A673 (cell line): Measurements from ENCODE around the gene PRR12. TPM values are rescaled to one million over a fixed set of nuclear protein-coding genes. Genes with fewer than 3 reads are reported as not detected.
A peak's percentile ranks its signal among the peaks of the same experiment; 100 is the strongest.

Source experiments
- BruUV-seq: library from RNA; stranded (reverse); fragments of 400-500 nt; replicated peaks from 2 replicates; lab custom pipeline; 2021; lab: Mats Ljungman, UMichigan
- CTCF ChIA-PET: fragments of 300-600 bp; sonication (Branson Sonifier 250); formaldehyde crosslinking; loops from one replicate; lab custom pipeline; 2022; ENCODE audit warnings: antibody characterized with exemption; lab: Charles Lee
- POLR2A ChIA-PET: fragments of 300-600 bp; sonication (Branson Sonifier 250); formaldehyde crosslinking; loops from one replicate; lab custom pipeline; 2022; ENCODE audit warnings: antibody characterized with exemption; ENCODE audit not compliant: low non-redundant PET; lab: Charles Lee
- DNase-seq: peaks from one replicate; pipeline ENCODE4 v3.0.0-alpha.2; 2015; ENCODE audit warnings: low spot score
- H3K27ac ChIP-seq: fragments of 200-600 bp; sonication (generic); 2 replicates; pipeline ENCODE4 v1.5.1; 2016; ENCODE audit warnings: mixed run types, low read depth, mild to moderate bottlenecking, mixed read lengths, antibody characterized with exemption, low read length; ENCODE audit not compliant: poor library complexity, severe bottlenecking
- H3K27me3 ChIP-seq: fragments of 200-600 bp; sonication (generic); replicated peaks from 2 replicates; pipeline ENCODE4 v1.6.1; 2017; ENCODE audit warnings: mixed run types, low read depth, mild to moderate bottlenecking, mixed read lengths, antibody characterized with exemption, low read length; ENCODE audit not compliant: insufficient read depth, poor library complexity
- H3K36me3 ChIP-seq: fragments of 200-600 bp; sonication (generic); 2 replicates; pipeline ENCODE4 v1.6.1; 2016; ENCODE audit warnings: mixed run types, mild to moderate bottlenecking, mixed read lengths, antibody characterized with exemption, low read length; ENCODE audit not compliant: insufficient read depth, poor library complexity, severe bottlenecking
- H3K4me1 ChIP-seq: fragments of 200-600 bp; sonication (generic); 2 replicates; pipeline ENCODE4 v1.6.1; 2017; ENCODE audit warnings: mixed run types, mild to moderate bottlenecking, mixed read lengths, antibody characterized with exemption, low read length; ENCODE audit not compliant: insufficient read depth, poor library complexity, severe bottlenecking
- H3K4me3 ChIP-seq: fragments of 200-600 bp; sonication (generic); 2 replicates; pipeline ENCODE4 v1.5.1; 2016; ENCODE audit warnings: low read depth, mixed run types, mild to moderate bottlenecking, mixed read lengths, low read length; ENCODE audit not compliant: poor library complexity, severe bottlenecking
- H3K9me3 ChIP-seq: fragments of 200-600 bp; sonication (generic); 2 replicates; pipeline ENCODE4 v1.6.1; 2016; ENCODE audit warnings: mixed run types, low read depth, mild to moderate bottlenecking, mixed read lengths, antibody characterized with exemption, low read length; ENCODE audit not compliant: poor library complexity, severe bottlenecking
- EZH2 ChIP-seq: fragments of 200-600 bp; sonication (generic); IDR thresholded peaks from 2 replicates; pipeline ENCODE4 v1.6.1; 2017; ENCODE audit warnings: borderline replicate concordance, low read depth, mild to moderate bottlenecking, mixed read lengths, antibody characterized with exemption, low read length; ENCODE audit not compliant: poor library complexity, severe bottlenecking
- intact Hi-C: fragments of 100-400 bp; cut with micrococcal nuclease; formaldehyde crosslinking; loops from one replicate; pipeline ENCODE4 v1.10.0; 2022; ENCODE audit not compliant: unreplicated experiment
- total RNA-seq: library from RNA; stranded (reverse); gene quantifications from 2 replicates; pipeline ENCODE4 v1.2.3, GENCODE V29; 2021
- TF ChIP-seq, protein P1 (sequence below): fragments of 300-800, 200-600 bp; sonication (generic); conservative IDR thresholded peaks from 2 replicates; pipeline ENCODE4 v1.5.1; 2017; ENCODE audit warnings: low read depth, mild to moderate bottlenecking, antibody characterized with exemption, low read length, moderate library complexity, mixed read lengths

PRR12 gene
- total RNA-seq, 1 experiment from 2014 or later: 54.0 TPM

DNA sequence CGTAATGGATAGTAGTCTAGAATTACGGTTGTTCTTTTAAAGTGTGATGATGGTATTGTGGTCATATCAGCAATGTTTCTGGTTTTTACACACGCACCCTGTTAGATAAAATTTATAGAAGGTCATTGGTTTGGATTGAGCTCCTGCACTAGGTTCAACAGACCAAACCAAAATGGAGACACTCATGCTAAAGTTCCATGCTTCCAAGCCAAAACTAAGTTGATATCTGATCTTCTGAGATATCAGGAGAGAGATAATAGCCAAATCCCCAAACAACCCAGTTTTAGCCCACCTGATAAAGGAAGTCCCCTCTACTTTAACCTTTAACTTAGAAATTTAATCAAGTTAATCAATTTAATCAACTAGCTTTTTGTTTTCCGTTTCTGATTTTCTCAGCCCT lies 11.8 kb upstream of the PRR12 start:
- no peaks in the 10 kb centered on the region for H3K27me3 ChIP-seq
- H3K9me3 ChIP-seq: no peaks in the 10 kb centered on the region
- H3K4me3 ChIP-seq: peak overlapping the region; percentile 85
- H3K36me3 ChIP-seq: peaks cover 19% of the 10 kb centered on the region
- intact Hi-C loops: no loop called here
- DNase-seq: no peak
- ChIA-PET POLR2A (interaction anchor here (1.4 kb wide), 1 partner anchor 11 kb away, joined by 3 read pairs; no protein-coding TSS in a partner anchor), CTCF (interaction anchor here (0.6 to 1.3 kb wide), 2 partner anchors 9 to 77 kb away, joined by 4 to 9 read pairs; no protein-coding TSS in a partner anchor)
- peak overlapping the region; percentile 78 for H3K27ac ChIP-seq
- peaks cover 18% of the 10 kb centered on the region for H3K4me1 ChIP-seq
- no peak for TF ChIP-seq EZH2
- TF ChIP-seq, protein P1, sequence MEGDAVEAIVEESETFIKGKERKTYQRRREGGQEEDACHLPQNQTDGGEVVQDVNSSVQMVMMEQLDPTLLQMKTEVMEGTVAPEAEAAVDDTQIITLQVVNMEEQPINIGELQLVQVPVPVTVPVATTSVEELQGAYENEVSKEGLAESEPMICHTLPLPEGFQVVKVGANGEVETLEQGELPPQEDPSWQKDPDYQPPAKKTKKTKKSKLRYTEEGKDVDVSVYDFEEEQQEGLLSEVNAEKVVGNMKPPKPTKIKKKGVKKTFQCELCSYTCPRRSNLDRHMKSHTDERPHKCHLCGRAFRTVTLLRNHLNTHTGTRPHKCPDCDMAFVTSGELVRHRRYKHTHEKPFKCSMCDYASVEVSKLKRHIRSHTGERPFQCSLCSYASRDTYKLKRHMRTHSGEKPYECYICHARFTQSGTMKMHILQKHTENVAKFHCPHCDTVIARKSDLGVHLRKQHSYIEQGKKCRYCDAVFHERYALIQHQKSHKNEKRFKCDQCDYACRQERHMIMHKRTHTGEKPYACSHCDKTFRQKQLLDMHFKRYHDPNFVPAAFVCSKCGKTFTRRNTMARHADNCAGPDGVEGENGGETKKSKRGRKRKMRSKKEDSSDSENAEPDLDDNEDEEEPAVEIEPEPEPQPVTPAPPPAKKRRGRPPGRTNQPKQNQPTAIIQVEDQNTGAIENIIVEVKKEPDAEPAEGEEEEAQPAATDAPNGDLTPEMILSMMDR: no peak
- BruUV-seq: no TSS peak

DNA sequence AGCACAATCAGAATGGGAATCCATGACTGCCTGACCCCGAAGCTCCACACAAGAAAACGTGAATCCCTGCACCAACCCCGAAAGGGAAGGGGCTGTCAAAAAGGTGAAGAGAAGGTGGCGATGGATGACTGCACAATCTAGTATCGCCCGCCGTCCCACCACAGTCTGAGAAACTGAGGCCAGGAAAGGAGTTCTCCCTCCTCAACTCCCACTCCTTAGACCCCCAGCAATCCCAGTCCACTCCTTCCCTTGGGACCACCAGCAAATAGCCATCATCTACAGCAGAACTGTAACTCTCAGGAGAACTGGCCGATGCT lies 11.1 kb upstream of the PRR12 start:
- Histone ChIP-seq H3K36me3 (peaks cover 15% of the 10 kb centered on the region), H3K27ac (peak overlapping the region; percentile 78), H3K27me3 (no peaks in the 10 kb centered on the region), H3K4me1 (peaks cover 13% of the 10 kb centered on the region), H3K9me3 (no peaks in the 10 kb centered on the region), H3K4me3 (peak overlapping the region; percentile 85)
- POLR2A ChIA-PET: interaction anchor here (0.6 to 1.4 kb wide), 2 partner anchors 10 to 1324 kb away, joined by 3 read pairs; partner anchors contain the start of gene CARD8
- CTCF ChIA-PET: interaction anchor here (1.3 kb wide), 1 partner anchor 10 kb away, joined by 4 read pairs; no protein-coding TSS in a partner anchor
- DNase-seq: no peak
- intact Hi-C loops: no loop called here
- TF ChIP-seq, protein P1: no peak
- no peak for TF ChIP-seq EZH2
- BruUV-seq: no TSS peak

- DNase-seq: peak; percentile 98
- peaks cover 10% of the 10 kb centered on the region for H3K36me3 ChIP-seq
- CTCF ChIA-PET: interaction anchor here (1.0 to 1.3 kb wide), 2 partner anchors 10 to 69 kb away, joined by 4 to 11 read pairs; no protein-coding TSS in a partner anchor
- no TSS peak for BruUV-seq
- peak within 1 kb of the TSS; percentile 78 for H3K27ac ChIP-seq
- peak within 1 kb of the TSS; percentile 85 for H3K4me3 ChIP-seq
- POLR2A ChIA-PET: interaction anchor here (0.6 to 1.4 kb wide), 4 partner anchors 10 to 1325 kb away, joined by 3 to 8 read pairs (median 4); partner anchors contain the start of genes CARD8 and RRAS
- peaks cover 10% of the 10 kb centered on the region for H3K4me1 ChIP-seq
- H3K9me3 ChIP-seq: no peaks in the 10 kb centered on the region
- intact Hi-C loops: no loop called here
- no peaks in the 10 kb centered on the region for H3K27me3 ChIP-seq
- TF ChIP-seq EZH2: no peak
- TF ChIP-seq, protein P1: no peak
Observed at GRCh38 chr19:49580264-49581006, 10.5 kb upstream of the PRR12 start, which contains the start of gene NOSIP. NOSIP (minus strand) TSS chr19:49580556; CDS start chr19:49560691, 19,865 bp downstream.
